HG03095 (cell line): ENCODE data around the gene UBAC2.
A peak's percentile ranks its signal among the peaks of the same experiment; 100 is the strongest.

Source experiments
- ATAC-seq: cut with Tn5 transposase; IDR thresholded peaks from one replicate; pipeline ENCODE4 v1.9.1; 2021; ENCODE audit warnings: moderate library complexity; ENCODE audit not compliant: unreplicated experiment

The UBAC2 gene

GRCh38 chr13:99307648-99308339 lies 107.1 kb downstream of the UBAC2 start:
- peak; percentile 45 for ATAC-seq

GRCh38 chr13:99308471-99309087 lies 107.9 kb downstream of the UBAC2 start:
- no peak for ATAC-seq

DNA sequence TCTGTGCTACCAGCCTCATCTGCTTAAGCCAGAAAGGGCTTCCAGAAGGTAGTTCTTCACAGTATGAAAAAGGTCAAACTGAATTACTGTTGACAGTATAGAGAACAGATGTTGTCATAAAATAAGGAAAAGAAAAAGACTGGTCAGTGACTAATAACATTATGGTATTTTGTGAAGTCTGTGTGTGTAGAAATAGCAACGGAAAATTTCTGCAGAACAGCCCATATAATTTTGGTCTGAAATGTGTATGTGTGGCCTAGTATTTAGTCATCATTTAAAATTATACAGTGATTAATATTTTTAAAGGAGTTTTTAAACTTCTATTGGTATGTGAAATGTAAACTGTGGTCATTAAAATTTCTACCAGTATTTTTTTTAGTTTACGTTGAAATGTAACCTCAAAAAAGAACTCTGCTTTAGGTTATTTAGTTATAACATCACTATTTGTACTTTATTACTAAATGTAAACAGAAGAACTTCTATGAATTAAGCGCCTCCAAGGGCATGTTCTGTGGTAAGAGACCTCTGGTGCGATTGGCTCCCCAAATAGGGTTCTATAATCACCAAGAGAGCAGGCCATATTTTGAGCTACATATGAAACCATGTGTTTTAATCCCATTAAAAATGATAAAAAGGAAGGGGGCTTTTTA lies 109.9 kb downstream of the UBAC2 start:
- ATAC-seq, result peak; percentile 29

DNA sequence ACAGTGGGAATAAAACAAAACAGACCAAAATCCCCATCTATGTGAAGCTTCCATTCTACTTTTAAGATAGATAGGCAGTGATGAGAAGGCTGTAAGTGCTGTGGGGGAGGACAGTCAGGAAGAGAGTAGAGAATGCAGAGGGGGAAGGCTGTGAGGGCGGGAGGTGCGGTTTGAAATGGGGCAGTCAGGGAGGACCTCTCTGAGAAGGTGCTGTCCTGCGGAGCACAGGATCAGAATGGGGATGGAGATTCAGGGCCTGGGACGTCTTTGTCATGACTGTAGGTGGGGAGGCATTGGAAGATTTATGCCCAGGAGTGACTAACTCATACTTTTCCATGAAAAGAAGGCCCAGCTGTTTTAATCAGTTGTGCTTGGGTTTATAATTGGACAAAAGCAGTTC lies 110.5 kb downstream of the UBAC2 start:
- ATAC-seq, result no peak

- ATAC-seq, result no peak
Measured at GRCh38 chr13:99311748-99312492, 111.3 kb downstream of the UBAC2 start.

GRCh38 chr13:99312493-99312883 lies 111.8 kb downstream of the UBAC2 start:
- ATAC-seq, result no peak

DNA sequence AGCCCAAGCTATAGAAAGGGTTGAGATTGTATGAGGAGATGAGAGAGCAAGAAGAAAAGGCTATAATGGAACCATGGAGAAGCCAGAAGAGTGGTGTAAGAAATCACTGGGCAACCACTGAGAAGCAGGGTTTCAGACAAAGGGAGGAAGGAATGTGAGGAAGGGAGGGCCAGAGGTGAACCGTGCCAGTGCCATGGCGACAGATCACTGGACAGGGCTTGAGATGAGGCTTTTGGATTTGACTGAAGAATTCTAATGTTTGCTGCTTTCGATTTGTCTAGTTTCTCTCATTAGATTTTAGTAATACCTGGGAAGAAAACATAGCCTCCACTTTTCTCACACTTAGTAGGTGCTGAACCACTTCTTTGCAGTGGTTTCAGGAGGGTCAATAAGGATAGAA lies 112.8 kb downstream of the UBAC2 start:
- ATAC-seq, result no peak

- ATAC-seq, result no peak
Measured at GRCh38 chr13:99313941-99314340, 113.3 kb downstream of the UBAC2 start.

GRCh38 chr13:99314640-99315176 lies 114.1 kb downstream of the UBAC2 start:
- ATAC-seq, result no peak

DNA sequence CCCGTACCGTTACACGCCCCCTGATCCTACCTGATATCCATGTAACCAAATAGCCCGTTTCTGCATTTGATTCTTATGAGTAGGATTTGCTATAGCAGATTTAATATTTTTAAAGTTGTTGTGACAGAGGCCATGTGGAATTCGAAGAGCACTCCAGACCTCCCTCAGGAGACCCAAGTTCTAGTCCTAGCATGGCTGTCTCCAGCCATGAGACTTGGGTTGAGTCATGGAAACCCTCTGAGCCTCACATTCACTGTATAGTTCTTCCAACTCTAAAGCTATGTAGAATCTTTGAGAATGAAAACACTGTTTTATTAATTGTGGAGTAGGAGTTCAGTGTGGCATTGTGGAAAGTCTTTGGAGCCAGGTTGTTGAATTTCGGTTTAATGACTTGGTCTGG lies 114.5 kb downstream of the UBAC2 start:
- no peak for ATAC-seq

GRCh38 chr13:99316224-99316623 lies 115.6 kb downstream of the UBAC2 start:
- no peak for ATAC-seq

GRCh38 chr13:99316657-99317256 lies 116.1 kb downstream of the UBAC2 start:
- ATAC-seq, result no peak

GRCh38 chr13:99320693-99321481 lies 120.2 kb downstream of the UBAC2 start:
- ATAC-seq, result no peak

GRCh38 chr13:99321709-99322108 lies 121.1 kb downstream of the UBAC2 start:
- no peak for ATAC-seq

DNA sequence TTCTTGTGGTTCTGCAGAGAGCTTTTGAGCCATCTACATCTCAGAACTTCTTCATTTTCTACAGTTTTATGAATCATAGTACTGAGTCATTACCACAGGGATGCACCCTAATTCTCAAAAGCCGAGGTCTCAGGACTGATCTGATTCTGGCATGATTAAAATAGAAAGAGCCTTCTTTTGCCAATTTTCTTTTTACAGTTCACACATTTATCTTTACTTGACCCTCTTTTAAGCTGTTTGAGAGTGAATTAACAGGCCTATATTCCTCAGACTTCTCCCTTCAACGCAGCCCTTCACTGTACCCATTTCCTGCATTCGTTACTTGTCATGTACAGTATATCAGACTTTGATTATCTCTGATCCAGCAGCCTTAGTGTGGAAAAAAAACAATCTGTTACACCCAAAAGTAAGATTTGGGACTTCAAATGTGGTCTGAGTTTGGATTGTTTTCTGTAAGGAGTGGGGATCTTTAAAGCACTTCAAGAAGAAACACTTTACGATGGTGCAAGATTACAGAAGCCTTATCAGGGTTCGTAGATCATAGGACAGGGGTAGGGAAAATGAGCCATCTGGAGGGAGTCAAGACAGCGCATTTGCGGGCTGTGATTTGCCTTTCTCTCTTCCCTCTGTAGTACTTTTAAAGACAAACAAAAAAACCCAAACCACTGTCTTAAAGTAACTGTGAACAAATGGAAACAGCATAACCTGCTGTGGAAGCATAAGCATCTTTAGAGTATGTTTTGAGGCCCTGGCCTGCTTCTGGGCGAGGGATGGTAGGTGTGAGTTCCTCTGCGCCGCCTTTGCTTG lies 121.8 kb downstream of the UBAC2 start:
- peak; percentile 81 for ATAC-seq

DNA sequence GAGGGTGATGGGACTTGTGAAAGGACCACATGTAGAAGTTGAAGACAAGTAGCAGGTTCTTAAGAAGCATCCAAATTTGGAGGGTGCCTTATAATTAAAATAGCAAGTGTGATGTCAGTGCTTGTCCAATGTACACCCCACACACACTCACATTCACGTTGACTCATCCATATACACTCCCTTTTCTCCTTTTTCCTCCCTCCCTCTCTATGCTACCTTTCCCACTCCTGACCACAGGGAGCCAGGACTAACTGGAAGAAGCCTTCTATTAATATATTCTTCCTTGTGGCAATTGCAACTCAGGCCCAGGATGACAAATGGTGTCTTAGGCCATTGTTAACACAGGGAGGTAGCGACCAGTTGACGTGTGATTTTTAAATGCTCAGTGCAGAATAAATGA lies 122.8 kb downstream of the UBAC2 start:
- ATAC-seq, result no peak

DNA sequence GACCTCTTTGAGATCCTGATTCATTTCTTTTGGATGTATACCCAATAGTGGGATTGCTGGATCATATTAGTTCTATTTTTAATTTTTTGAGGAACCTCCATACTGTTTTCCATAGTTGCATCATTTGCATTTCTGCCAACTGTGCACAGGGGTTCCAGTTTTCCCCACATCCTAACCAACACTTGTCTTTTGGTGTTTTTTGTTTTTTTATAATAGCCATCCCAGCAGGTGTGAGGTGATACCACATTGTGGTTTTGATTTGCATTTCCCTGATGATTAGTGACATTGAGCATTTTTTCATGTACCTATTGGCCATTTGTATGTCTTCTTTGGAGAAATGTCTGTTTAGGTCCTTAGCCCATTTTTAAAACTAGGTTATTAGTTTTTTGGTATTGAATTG lies 125.4 kb downstream of the UBAC2 start:
- no peak for ATAC-seq

DNA sequence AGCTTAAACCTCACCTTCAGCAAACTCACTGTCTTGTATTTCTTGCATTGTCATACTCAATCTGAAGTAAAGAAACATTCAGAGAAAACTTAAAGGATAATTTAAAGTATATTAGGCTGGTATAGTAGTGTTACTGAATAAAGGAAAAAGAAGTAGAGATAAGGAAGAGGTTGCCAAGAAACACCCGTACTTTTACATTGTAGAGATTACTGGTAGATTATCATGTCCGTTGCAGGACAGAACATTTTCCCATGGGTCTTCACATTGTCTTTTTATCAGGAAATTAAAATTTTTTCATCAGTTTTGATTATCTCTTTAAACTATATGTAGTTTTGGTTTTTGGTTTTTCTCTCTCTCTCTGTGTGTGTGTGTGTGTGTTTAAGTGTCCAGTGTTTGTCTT lies 126.5 kb downstream of the UBAC2 start:
- no peak for ATAC-seq

GRCh38 chr13:99327761-99328160 lies 127.1 kb downstream of the UBAC2 start:
- no peak for ATAC-seq
